Erythroblast (primary cell): Measurements from ENCODE around the gene TNIK.
"Not testable (repeated sequence)": the region's sequence is repeated elsewhere in the genome, so short reads cannot be mapped to it uniquely, and the experiment has no call there.

Source experiments
- DNase-seq, 2 experiments: peaks; one replicate each; lab custom pipeline; 2025; lab: John Stamatoyannopoulos, UW
- GATA1 ChIP-seq: IDR thresholded peaks from 2 replicates; pipeline ENCODE4 v1.6.1; 2011; ENCODE audit warnings: low read depth, mild to moderate bottlenecking, control low read depth, low read length, moderate library complexity
- POLR2A ChIP-seq: IDR thresholded peaks from 2 replicates; pipeline ENCODE4 v1.6.1; 2011; ENCODE audit warnings: mild to moderate bottlenecking, low read length

The TNIK gene

DNA sequence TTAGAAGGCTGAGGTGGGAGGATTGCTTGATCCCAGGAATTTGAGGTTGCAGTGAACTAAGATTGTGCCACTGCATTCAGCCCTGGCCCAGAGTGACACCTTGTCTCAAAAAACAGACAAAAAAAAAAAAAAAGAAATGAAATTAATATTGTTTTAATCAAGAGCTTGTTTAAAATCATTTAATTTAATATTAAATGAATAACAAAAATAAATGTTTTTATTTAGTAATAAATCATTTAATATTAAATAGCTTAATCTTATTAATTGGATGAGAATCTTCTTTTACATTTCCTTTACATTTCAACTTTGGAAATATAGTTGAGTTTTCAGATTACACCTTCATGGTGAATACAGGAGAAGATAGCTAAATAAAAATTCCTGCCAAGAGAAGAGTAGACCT, 29.7 kb downstream of the TNIK start:
- TF ChIP-seq POLR2A (no peak), GATA1 (no peak)
- no peak for DNase-seq

DNA sequence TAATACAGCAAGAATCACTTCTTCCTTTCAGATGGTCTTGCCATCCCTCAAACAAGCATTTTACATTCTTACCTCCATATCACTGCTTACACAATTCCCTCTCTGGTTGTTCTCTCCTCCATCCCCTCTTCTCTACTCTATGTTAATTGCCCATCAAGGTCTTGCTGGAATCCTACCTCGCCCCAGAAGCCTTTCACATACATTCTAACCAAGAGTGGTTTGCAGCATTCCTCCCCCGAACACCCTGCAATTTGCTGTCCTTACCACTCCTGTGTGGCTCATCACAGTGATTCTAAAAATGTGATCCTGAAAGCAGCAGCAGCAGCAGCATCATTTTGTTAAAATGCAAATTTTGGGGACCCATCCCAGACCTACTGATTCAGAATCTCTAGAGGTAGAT, 30.6 kb downstream of the TNIK start:
- no peak for DNase-seq
- no peak for TF ChIP-seq POLR2A
- no peak for TF ChIP-seq GATA1

DNA sequence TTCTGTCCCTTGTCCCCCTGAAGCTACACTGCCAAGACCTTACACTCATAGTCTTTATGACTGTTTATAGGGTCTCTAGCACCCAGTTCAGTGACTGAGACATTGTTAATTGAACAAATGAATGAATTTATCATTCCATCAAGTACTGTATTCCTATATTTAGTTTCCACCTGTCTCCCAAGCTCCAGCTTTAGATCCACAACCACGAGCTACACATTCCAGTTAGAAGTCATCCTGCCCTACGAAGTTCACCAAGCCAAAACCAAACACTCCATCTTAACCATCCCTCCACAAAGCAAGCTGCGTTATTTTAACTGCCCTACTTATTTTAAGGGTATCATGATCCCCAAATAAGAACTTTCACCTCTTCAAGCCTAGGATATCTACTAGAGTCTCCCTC, 31.3 kb downstream of the TNIK start:
- TF ChIP-seq POLR2A (no peak), GATA1 (no peak)
- DNase-seq = no peak

DNA sequence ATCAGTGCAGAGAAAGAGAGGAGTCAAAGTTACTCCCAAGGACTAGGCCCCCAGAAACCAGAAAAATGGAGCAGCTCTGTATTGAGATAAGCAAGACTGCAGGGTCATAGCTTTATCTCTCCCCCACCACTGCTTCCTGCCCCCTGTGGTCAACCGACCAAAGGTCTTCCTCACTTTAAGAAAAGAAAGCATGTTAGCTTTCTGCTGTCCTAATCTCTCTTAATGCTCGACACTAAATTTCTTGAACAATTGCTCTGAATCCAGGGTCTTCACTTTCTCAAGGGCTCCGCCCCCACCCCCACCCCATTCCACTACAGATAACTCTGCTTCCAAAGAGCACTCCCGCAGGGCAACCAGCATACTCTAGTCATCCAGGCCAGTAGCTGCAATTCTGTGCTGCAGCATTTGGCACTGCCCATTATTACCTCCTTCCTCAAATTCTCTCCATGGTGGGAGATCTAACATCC, 31.9 kb downstream of the TNIK start:
- peak; percentile 74 to 88 for DNase-seq
- TF ChIP-seq GATA1 = peak; percentile 18
- no peak for TF ChIP-seq POLR2A

DNA sequence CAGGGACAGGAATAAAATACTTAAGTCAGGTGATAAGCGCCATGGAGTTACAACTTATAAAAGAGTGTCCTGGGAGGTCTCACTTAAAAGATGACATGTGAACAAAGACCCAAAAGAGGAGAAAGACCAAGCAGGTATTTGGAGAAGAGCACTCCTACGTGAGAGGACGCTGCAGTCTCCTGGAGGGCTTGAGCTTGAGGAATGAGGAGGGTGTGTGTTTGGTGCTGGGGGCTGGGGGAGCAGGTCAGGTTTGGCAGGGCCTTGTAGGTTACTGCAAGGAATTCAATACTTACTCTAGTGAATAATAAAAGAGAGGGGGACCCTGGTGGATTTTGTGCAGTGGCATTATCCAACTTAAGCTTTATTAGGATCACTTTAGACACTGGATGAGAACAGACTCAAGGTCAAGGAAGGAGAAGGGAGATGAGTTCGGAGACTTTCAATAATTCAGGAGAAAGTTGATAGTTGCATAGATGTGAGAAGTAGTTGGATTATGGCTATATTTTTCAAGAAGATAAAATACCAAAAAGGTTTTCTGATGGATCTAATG, 32.4 kb downstream of the TNIK start:
- peak in 1 of 2 experiments; percentile 33 for DNase-seq
- TF ChIP-seq GATA1 (no peak), POLR2A (no peak)

DNA sequence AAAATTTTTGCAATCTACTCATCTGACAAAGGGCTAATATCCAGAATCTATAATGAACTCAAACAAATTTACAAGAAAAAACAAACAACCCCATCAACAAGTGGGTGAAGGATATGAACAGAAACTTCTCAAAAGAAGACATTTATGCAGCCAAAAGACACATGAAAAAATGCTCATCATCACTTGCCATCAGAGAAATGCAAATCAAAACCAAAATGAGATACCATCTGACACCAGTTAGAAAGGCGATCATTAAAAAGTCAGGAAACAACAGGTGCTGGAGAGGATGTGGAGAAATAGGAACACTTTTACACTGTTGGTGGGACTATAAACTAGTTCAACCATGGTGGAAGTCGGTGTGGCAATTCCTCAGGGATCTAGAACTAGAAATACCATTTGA, 36.1 kb downstream of the TNIK start:
- not testable (repeated sequence) for DNase-seq

DNA sequence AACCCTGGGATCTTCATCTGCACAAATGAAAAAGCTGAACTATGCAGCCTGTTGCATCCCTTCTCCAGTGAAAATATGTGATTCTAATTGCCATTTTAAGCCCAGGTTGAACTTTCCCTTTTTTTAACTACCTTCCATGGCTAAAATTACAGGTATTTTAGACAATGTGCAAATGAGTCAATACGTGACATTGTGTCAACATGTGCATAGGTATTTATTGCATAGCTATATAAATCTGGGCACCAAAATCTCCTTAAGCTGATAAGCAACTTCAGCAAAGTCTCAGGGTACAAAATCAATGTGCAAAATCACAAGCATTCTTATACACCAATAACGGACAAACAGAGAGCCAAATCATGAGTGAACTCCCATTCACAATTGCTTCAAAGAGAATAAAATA, 37.4 kb downstream of the TNIK start:
- DNase-seq = not testable (repeated sequence)

DNA sequence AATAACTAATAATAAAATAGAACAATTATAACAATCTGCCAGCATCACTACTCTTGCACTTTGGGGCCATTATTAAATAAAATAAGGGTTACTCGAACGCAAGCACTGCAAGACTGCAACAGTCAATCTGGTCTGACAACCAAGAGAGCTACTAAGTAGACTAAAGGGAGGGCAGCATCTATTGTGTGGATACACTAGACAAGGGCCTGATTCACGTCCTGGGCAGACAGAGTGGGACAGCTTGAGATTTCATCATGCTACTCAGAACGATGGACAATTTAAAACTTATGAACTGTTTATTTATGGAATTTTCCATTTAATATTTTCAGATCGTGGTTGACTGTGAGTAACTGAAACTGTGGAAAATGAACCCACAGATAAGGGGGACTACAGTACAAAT, 39.5 kb downstream of the TNIK start:
- no peak for TF ChIP-seq POLR2A
- no peak for TF ChIP-seq GATA1
- DNase-seq = no peak

DNA sequence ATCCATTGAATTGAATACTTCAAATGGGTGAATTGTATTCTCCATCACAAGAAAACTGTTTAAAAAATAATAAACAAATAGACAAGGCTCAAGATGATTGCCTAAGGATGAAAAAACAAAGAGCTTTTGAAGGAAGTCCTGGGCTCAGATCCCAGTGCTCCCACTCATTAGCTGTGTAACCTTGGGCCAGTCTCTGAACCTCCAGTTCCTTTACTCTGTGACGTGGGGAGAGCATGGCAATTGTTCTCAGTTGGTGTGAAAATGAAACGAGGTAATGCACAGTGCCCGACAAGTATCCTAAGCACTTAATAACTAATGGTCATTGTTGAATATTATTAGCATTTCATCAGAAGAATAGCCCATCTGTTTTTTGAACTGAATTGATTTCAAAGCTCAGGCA, 40.7 kb downstream of the TNIK start:
- no peak for TF ChIP-seq GATA1
- TF ChIP-seq POLR2A = no peak
- no peak for DNase-seq

DNA sequence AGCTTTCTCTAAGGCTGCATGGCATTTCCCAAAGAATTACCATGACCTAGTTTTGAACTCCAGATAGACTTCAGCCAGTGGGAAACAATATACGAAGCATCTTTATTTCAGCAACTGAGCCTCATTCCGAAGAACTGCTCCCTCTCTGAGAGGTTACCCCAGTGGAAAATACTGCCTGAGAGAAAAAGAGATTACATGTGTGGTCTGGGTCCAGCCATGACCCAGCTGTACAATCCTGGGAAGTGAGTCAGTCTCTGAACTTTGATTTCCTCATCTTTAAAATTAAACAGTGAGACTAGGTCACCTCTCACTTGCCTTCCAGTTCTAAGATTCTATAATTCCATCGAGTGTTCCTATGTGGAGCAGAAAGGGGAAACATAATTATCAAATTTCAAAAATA, 42.4 kb downstream of the TNIK start:
- DNase-seq = no peak
- TF ChIP-seq POLR2A = no peak
- TF ChIP-seq GATA1 = no peak

DNA sequence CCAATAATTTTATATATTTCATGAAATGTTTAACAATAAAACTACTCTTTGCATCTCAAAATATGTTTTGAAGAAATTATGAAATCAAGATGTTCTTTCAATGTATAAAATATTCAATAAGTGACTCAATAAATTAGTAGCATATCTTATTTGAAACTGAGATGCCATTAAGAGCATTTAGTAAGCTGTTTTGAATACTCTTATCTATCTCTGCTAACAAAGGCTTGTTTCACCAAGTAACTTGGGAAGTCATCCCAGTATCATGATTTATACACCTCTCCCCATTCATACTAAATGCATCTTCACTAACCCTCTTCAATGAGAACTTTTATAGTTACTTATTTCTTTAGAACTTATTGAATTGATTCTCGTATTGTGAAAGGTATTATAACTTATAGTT, 43.1 kb downstream of the TNIK start:
- TF ChIP-seq GATA1 = no peak
- no peak for TF ChIP-seq POLR2A
- no peak for DNase-seq

DNA sequence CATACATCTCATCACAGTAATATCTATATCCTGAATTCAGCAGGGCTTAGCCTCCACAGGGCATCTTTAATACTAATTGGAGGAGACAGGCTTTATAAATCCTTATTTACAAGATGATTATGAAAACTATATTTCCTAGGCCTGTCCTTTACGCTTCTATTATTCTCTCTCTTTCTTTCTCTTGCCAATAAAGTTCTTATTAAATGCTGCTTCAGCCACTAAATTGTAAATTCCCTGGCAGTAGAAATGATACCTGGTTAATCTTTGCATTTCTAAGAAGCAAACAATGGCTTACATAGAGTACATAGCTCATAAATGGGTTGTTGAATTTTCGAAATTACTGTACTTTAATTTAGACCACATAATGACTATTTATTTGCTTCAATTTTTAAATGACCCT, 43.5 kb downstream of the TNIK start:
- DNase-seq = no peak
- no peak for TF ChIP-seq GATA1
- TF ChIP-seq POLR2A = no peak

DNA sequence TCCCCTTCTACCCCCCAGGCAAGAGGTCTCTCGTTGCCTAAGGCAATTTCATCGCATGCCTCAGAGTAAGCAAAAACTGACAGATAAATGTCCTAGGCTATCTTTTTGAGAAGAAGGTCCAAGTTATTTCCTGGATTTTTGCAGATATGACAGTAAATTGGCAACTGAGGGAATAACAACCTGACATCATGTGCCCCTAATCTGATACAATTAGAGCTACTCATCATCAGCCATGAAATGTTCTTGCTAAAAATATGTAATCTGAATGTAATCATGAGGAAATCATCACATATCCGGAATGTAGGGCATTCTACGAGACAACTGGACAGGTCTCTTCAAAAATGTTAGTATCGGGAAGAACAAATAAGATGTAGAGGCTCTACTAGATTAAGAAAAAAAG, 44.1 kb downstream of the TNIK start:
- no peak for TF ChIP-seq GATA1
- no peak for TF ChIP-seq POLR2A
- DNase-seq = no peak

DNA sequence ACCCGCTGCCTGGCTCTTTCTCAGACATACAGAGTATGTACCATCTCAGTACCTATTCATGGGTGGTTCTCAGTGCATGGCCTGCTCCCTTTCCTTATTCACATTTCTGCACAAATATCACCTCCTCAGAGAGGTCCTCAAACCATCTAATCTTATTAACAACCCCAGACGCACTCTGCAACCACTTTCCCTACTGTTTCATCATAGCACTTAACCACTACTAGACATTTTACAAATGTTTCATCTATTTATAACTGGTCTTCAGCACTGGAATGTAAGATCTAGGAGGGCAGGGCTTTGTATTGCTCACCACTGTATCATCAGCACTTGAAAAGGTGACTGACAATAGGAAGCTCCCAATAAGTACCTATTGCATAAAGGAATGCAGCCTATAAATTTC, 45.1 kb downstream of the TNIK start:
- no peak for DNase-seq
- no peak for TF ChIP-seq POLR2A
- TF ChIP-seq GATA1 = no peak

DNA sequence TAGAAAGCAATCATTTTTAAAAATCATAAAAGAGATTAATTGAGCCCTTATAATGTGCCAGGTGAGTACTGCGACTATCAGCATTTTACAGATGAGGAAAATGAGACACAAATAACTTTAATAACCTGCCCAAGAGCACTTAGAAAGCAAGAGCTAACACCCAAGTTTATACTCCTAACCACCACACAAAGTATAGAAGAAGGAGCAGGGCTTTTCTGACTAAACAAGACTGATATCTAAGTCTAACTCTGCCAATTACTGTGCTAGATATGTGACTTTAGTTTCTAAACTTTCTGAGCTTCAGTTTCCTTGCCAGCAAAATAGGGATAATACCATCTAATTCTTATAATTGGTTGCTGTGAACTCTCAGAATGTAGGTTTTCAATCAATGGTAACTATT, 47.7 kb downstream of the TNIK start:
- TF ChIP-seq POLR2A (no peak), GATA1 (no peak)
- no peak for DNase-seq

DNA sequence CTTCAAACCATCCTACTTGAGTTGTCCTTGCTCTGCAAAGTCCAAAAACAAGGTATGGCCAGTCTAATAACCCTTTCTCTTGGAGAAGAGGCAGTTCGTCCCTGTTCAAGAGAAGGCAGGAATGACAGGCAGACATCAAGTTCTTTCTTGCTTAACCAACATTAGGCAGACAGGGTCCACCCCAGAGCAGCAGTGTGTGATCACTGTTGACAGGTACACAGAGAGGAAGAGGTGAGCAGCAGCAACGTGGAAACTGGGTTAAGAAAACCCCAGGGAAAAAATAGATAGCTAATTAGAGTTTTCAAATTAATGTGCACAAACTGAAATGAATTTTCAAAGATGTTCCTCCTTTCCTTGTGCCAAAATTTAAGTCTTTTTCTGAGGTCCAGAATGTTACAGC, 48.2 kb downstream of the TNIK start:
- no peak for DNase-seq
- TF ChIP-seq GATA1 (no peak), POLR2A (no peak)
